Measurements from ENCODE around the gene RAB18. TPM values are rescaled to one million over a fixed set of nuclear protein-coding genes. Genes with fewer than 3 reads are reported as not detected.

RAB18 gene
- total RNA-seq, 1 experiment from 2014 or later: 68.1 TPM

DNA sequence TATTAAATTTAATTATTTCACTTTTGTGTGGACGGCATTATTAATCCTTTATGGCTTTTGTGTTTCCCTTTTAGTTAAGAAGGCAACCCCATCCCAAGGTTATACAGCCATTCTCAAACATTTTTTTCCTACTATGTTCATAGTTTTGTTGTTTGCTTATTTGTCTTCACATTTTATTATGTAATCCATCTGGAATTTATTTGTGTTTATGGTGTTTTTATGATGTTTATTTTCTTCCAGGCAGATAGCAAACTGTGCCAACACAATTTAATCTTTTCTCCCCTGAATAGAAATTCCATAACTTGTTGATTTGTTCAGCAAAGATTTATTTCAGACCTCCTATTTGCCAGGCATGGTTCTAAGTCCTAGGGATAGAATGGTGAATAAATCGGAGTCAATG, 42.9 kb downstream of the RAB18 start:
- Histone ChIP-seq H4K20me1 (ENCODE audit: insufficient read depth) (no peaks in the 10 kb centered on the region), H3K27me3 (ENCODE audit: insufficient read depth, low read length) (no peaks in the 10 kb centered on the region), H3K9me2 (ENCODE audit: insufficient read depth) (no peaks in the 10 kb centered on the region), H3K9ac (ENCODE audit: low read length) (no peak overlapping the region), H3K36me3 (ENCODE audit: control insufficient read depth in 1 of 2, insufficient read depth in 2 of 2, low read length in 2 of 2) (no peaks in the 10 kb centered on the region), H3K4me1 (ENCODE audit: control insufficient read depth in 1 of 2, insufficient read depth in 2 of 2, low read length in 2 of 2) (no peaks in the 10 kb centered on the region), H2AFZ (ENCODE audit: low read depth, low read length, poor library complexity, severe bottlenecking) (no peak overlapping the region), H3K79me2 (ENCODE audit: insufficient read depth, low read length) (no peaks in the 10 kb centered on the region), H3K9me3 (ENCODE audit: control insufficient read depth in 1 of 2, insufficient read depth in 1 of 2, low read depth in 1 of 2, low read length in 2 of 2) (no peaks in the 10 kb centered on the region), H3K27ac (ENCODE audit: low read depth, low read length) (no peak overlapping the region), H3K4me2 (ENCODE audit: low read length) (no peak overlapping the region), H3K4me3 (replicated peaks in 1 of 2; ENCODE audit: low read depth in 1 of 2, low read length in 2 of 2) (no peak overlapping the region)
- BruUV-seq (replicated peaks): no TSS peak
- ChIA-PET POLR2A (no interaction called here), CTCF (no interaction called here), RAD21 (ENCODE audit: low non-redundant PET in 1 of 2, low total read pairs in 2 of 2, uncharacterized antibody in 2 of 2, unreplicated experiment in 2 of 2) (no interaction called here)
- ATAC-seq: no peak
- TF ChIP-seq, protein P1, sequence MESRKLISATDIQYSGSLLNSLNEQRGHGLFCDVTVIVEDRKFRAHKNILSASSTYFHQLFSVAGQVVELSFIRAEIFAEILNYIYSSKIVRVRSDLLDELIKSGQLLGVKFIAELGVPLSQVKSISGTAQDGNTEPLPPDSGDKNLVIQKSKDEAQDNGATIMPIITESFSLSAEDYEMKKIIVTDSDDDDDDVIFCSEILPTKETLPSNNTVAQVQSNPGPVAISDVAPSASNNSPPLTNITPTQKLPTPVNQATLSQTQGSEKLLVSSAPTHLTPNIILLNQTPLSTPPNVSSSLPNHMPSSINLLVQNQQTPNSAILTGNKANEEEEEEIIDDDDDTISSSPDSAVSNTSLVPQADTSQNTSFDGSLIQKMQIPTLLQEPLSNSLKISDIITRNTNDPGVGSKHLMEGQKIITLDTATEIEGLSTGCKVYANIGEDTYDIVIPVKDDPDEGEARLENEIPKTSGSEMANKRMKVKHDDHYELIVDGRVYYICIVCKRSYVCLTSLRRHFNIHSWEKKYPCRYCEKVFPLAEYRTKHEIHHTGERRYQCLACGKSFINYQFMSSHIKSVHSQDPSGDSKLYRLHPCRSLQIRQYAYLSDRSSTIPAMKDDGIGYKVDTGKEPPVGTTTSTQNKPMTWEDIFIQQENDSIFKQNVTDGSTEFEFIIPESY (IDR thresholded peaks at IDR 0.05; ENCODE audit: extremely low read depth, insufficient replicate concordance, low read length): no peak
- no peak for TF ChIP-seq POLR2A (IDR thresholded peaks at IDR 0.05; ENCODE audit: borderline replicate concordance, extremely low read depth, insufficient read depth, insufficient read length)
- TF ChIP-seq POLR2AphosphoS5 (IDR thresholded peaks at IDR 0.05; ENCODE audit: low read depth, low read length): no peak
- TF ChIP-seq, protein P2, sequence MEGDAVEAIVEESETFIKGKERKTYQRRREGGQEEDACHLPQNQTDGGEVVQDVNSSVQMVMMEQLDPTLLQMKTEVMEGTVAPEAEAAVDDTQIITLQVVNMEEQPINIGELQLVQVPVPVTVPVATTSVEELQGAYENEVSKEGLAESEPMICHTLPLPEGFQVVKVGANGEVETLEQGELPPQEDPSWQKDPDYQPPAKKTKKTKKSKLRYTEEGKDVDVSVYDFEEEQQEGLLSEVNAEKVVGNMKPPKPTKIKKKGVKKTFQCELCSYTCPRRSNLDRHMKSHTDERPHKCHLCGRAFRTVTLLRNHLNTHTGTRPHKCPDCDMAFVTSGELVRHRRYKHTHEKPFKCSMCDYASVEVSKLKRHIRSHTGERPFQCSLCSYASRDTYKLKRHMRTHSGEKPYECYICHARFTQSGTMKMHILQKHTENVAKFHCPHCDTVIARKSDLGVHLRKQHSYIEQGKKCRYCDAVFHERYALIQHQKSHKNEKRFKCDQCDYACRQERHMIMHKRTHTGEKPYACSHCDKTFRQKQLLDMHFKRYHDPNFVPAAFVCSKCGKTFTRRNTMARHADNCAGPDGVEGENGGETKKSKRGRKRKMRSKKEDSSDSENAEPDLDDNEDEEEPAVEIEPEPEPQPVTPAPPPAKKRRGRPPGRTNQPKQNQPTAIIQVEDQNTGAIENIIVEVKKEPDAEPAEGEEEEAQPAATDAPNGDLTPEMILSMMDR (IDR thresholded peaks at IDR 0.05 in 2 of 3, conservative IDR thresholded peaks at IDR 0.05 in 1 of 3; ENCODE audit: borderline replicate concordance in 1 of 3, insufficient read depth in 1 of 3, low read depth in 2 of 3, low read length in 2 of 3): no peak
- no peak for TF ChIP-seq JUND (IDR thresholded peaks at IDR 0.05)
- TF ChIP-seq EZH2 (IDR thresholded peaks at IDR 0.05): no peak
- TF ChIP-seq SP1 (IDR thresholded peaks at IDR 0.05; ENCODE audit: low read depth): no peak
- no peak for TF ChIP-seq SIN3A (IDR thresholded peaks at IDR 0.05; ENCODE audit: low read depth)
- no peak for DNase-seq (ENCODE audit: low read depth, low spot score)
- intact Hi-C loops (cut with micrococcal nuclease): no loop called here

Measured in HCT116 (cell line).